NCI-H524 treated with DMSO at 0.1 percent for 48 hours (cell line): ENCODE measurements around the gene SYT1.
"Not testable (repeated sequence)": the region's sequence is repeated elsewhere in the genome, so short reads cannot be mapped to it uniquely, and the experiment has no call there.

Source experiments
- DNase-seq: peaks from one replicate; lab custom pipeline; 2025; lab: John Stamatoyannopoulos, UW

The SYT1 gene

GRCh38 chr12:78966926-78967325 lies 102.4 kb downstream of the SYT1 start:
- DNase-seq = no peak

- no peak for DNase-seq
Measured at GRCh38 chr12:78968226-78968625, 103.7 kb downstream of the SYT1 start.

- no peak for DNase-seq
Measured at GRCh38 chr12:78970041-78970440, 105.5 kb downstream of the SYT1 start.

- no peak for DNase-seq
Measured at GRCh38 chr12:78977304-78977867, 112.8 kb downstream of the SYT1 start.

GRCh38 chr12:78994168-78994791 lies 129.7 kb downstream of the SYT1 start:
- no peak for DNase-seq

- no peak for DNase-seq
Measured at GRCh38 chr12:79000501-79000900, 135.9 kb downstream of the SYT1 start.

GRCh38 chr12:79001404-79001803 lies 136.8 kb downstream of the SYT1 start:
- no peak for DNase-seq

- no peak for DNase-seq
Measured at GRCh38 chr12:79006306-79006705, 141.7 kb downstream of the SYT1 start.

GRCh38 chr12:79008591-79008990 lies 144.0 kb downstream of the SYT1 start:
- no peak for DNase-seq

GRCh38 chr12:79012636-79013035 lies 148.1 kb downstream of the SYT1 start:
- DNase-seq = no peak

GRCh38 chr12:79016181-79016580 lies 151.6 kb downstream of the SYT1 start:
- no peak for DNase-seq

GRCh38 chr12:79019672-79020071 lies 155.1 kb downstream of the SYT1 start:
- DNase-seq = no peak

- no peak for DNase-seq
Measured at GRCh38 chr12:79020106-79020505, 155.5 kb downstream of the SYT1 start.

- no peak for DNase-seq
Measured at GRCh38 chr12:79021021-79021420, 156.4 kb downstream of the SYT1 start.

GRCh38 chr12:79023261-79023660 lies 158.7 kb downstream of the SYT1 start:
- DNase-seq = no peak

- DNase-seq = no peak
Measured at GRCh38 chr12:79023784-79024183, 159.2 kb downstream of the SYT1 start.

GRCh38 chr12:79033788-79034187 lies 169.2 kb downstream of the SYT1 start:
- DNase-seq = no peak

- DNase-seq = not testable (repeated sequence)
Measured at GRCh38 chr12:79044748-79045147, 180.2 kb downstream of the SYT1 start.

GRCh38 chr12:79045149-79045703 lies 180.7 kb downstream of the SYT1 start:
- not testable (repeated sequence) for DNase-seq

- DNase-seq = no peak
Measured at GRCh38 chr12:79046021-79046420, 181.4 kb downstream of the SYT1 start.

GRCh38 chr12:79048962-79049361 lies 184.4 kb downstream of the SYT1 start:
- no peak for DNase-seq

GRCh38 chr12:79053394-79053793 lies 188.8 kb downstream of the SYT1 start:
- no peak for DNase-seq

GRCh38 chr12:79055926-79056674 lies 191.5 kb downstream of the SYT1 start:
- DNase-seq = no peak
